ENCODE results near the gene DCC. TPM values are rescaled to one million over a fixed set of nuclear protein-coding genes. Genes with fewer than 3 reads are reported as not detected.

Gene DCC
- total and polyA plus RNA-seq, 2 of the 8 experiments (the other 6 are each of a cell fraction or from before 2014, with no cell fraction given) = 0.14 to 1.4 TPM

GRCh38 chr18:53521068-53521467 is 1181.1 kb downstream of the DCC start (continued):
- TF ChIP-seq CHD7 (IDR thresholded peaks at IDR 0.05; ENCODE audit: insufficient replicate concordance, low read length) (no peak), CTBP2 (IDR thresholded peaks at IDR 0.05; ENCODE audit: borderline replicate concordance, insufficient read depth, insufficient read length, low read length) (no peak), CREB1 (IDR thresholded peaks at IDR 0.05) (no peak), MAX (IDR thresholded peaks at IDR 0.05) (no peak), CHD2 (IDR thresholded peaks at IDR 0.05; ENCODE audit: low read length) (no peak), SRF (IDR thresholded peaks at IDR 0.05; ENCODE audit: low read depth, low read length) (no peak), CTCF (IDR thresholded peaks at IDR 0.05; ENCODE audit: control extremely low read depth in 1 of 3, insufficient read depth in 1 of 3, low read depth in 1 of 3, low read length in 3 of 3) (no peak), CEBPB (IDR thresholded peaks at IDR 0.05; ENCODE audit: low read depth, low read length) (no peak)

All from H1 (cell line).